GM12878 (cell line): ENCODE results near the gene ADAM33. TPM values are rescaled to one million over a fixed set of nuclear protein-coding genes. Genes with fewer than 3 reads are reported as not detected.

Source experiments
- ATAC-seq: fragments of 200-7000 bp; cut with Tn5 transposase; 3 replicates; pipeline ENCODE4 v1.9.1; 2020; ENCODE audit warnings: mild to moderate bottlenecking, moderate library complexity
- BruUV-seq: library from RNA; stranded (reverse); fragments of 400-500 nt; replicated peaks from 2 replicates; lab custom pipeline; 2021; lab: Mats Ljungman, UMichigan
- CTCF ChIA-PET: fragments of 300-600 bp; sonication (Branson Sonifier 250); formaldehyde crosslinking; extraction: SDS; loops from one replicate; lab custom pipeline; 2021; ENCODE audit warnings: inconsistent platforms; lab: Yijun Ruan, JAX
- POLR2A ChIA-PET: fragments of 350-600 bp; formaldehyde crosslinking; extraction: SDS; loops from one replicate; lab custom pipeline; 2021; ENCODE audit warnings: inconsistent platforms; lab: Charles Lee
- RAD21 ChIA-PET: fragments of 300-600 bp; sonication (Branson Sonifier 250); formaldehyde crosslinking; loops from one replicate; lab custom pipeline; 2023; ENCODE audit warnings: antibody characterized with exemption; ENCODE audit not compliant: unreplicated experiment; lab: Charles Lee
- SMC1A ChIA-PET: fragments of 300-600 bp; sonication (Branson Sonifier 250); formaldehyde crosslinking; loops from one replicate; lab custom pipeline; 2023; ENCODE audit not compliant: unreplicated experiment, uncharacterized antibody; lab: Charles Lee
- DNase-seq: peaks from one replicate; pipeline ENCODE4 v3.0.0-alpha.2; 2011; ENCODE audit warnings: low read depth, low spot score
- FAIRE-seq: peaks from 3 replicates; lab custom pipeline; 2011; peaks lifted over from hg19 to GRCh38; lab: Jason Lieb, UNC
- H2AFZ ChIP-seq: 2 replicates; pipeline ENCODE4 v1.6.0; 2011; ENCODE audit warnings: low read depth, low read length, control low read depth; ENCODE audit not compliant: control insufficient read depth
- H3K27ac ChIP-seq: 2 replicates; pipeline ENCODE4 v1.5.1; 2011; ENCODE audit warnings: control low read depth; ENCODE audit not compliant: control insufficient read depth, insufficient read depth
- H3K27me3 ChIP-seq, 2 experiments: replicated peaks in 1 of 2; 2 replicates each; pipeline versions ENCODE4 v1.6.0 to v1.6.1; 2011; ENCODE audit warnings: low read length in 1 of 2; ENCODE audit not compliant: control insufficient read depth in 2 of 2, insufficient read depth in 2 of 2
- H3K36me3 ChIP-seq, 2 experiments: 2 replicates each; pipeline ENCODE4 v1.5.1; 2011; ENCODE audit warnings: low read length in 1 of 2; ENCODE audit not compliant: control insufficient read depth in 2 of 2, insufficient read depth in 2 of 2
- H3K4me1 ChIP-seq: 2 replicates; pipeline ENCODE4 v1.6.1; 2011; ENCODE audit warnings: mild to moderate bottlenecking, low read length, moderate library complexity, mixed read lengths; ENCODE audit not compliant: control insufficient read depth, insufficient read depth
- H3K4me2 ChIP-seq: 2 replicates; pipeline ENCODE4 v1.6.0; 2011; ENCODE audit warnings: control low read depth; ENCODE audit not compliant: control insufficient read depth, insufficient read depth
- H3K4me3 ChIP-seq: fragments of 200-600 bp; sonication (generic); 2 replicates; pipeline ENCODE4 v1.5.1; 2016
- H3K79me2 ChIP-seq: 2 replicates; pipeline ENCODE4 v1.6.0; 2011; ENCODE audit warnings: low read length; ENCODE audit not compliant: control insufficient read depth, insufficient read depth
- H3K9ac ChIP-seq: 2 replicates; pipeline ENCODE4 v1.8.0; 2011; ENCODE audit warnings: low read length, control low read depth, mixed read lengths; ENCODE audit not compliant: control insufficient read depth, insufficient read depth
- H3K9me3 ChIP-seq: replicated peaks from 3 replicates; pipeline ENCODE4 v1.5.1; 2011; ENCODE audit warnings: mild to moderate bottlenecking, low read length; ENCODE audit not compliant: control insufficient read depth, insufficient read depth
- H4K20me1 ChIP-seq: 2 replicates; pipeline ENCODE4 v1.6.0; 2011; ENCODE audit not compliant: control insufficient read depth, insufficient read depth
- CREB1 ChIP-seq: IDR thresholded peaks from 2 replicates; pipeline ENCODE4 v1.6.1; 2012; ENCODE audit warnings: low read depth, mild to moderate bottlenecking, inconsistent platforms
- NFXL1 ChIP-seq: fragments of 450-650 bp; IDR thresholded peaks from 2 replicates; pipeline ENCODE4 v1.6.1; 2017; ENCODE audit warnings: antibody characterized with exemption, mild to moderate bottlenecking, borderline replicate concordance
- SUPT20H ChIP-seq: IDR thresholded peaks from 2 replicates; pipeline ENCODE4 v1.6.1; 2011; ENCODE audit warnings: low read depth, mild to moderate bottlenecking, low read length, moderate library complexity, borderline replicate concordance; ENCODE audit not compliant: control insufficient read depth
- WGBS: methylation state at CpG from one replicate; pipeline ENCODE4 v1.1.6; 2016; ENCODE audit warnings: low lambda C conversion rate; ENCODE audit not compliant: insufficient replicate concordance, insufficient coverage; ENCODE audit errors: missing lambda C conversion rate; 5-methylcytosine and 5-hydroxymethylcytosine counted together
- in situ Hi-C: fragments of 300-500 bp; cut with MboI; formaldehyde crosslinking; loops from 9 replicates; pipeline ENCODE4 v1.14.3; 2018; ENCODE audit warnings: mixed read lengths
- intact Hi-C: fragments of 100-400 bp; cut with micrococcal nuclease; formaldehyde crosslinking; loops from one replicate; pipeline ENCODE4 v1.14.2; 2022; ENCODE audit not compliant: unreplicated experiment
- polyA plus RNA-seq, 11 experiments: library from polyadenylated mRNA; depleted of rRNA in 4 of 11; unstranded in 6 of 11; stranded (reverse) in 5 of 11; fragments of >200 nt; fragmentation: Nextera tagmentation in 4 of 11; fragmentation: Illumina TruSeq in 1 of 11; extraction: Ambion mirVana in 4 of 11; extraction: Trizol in 1 of 11; gene quantifications; 1 replicate in 1 of 11; 2 replicates in 10 of 11; pipeline versions ENCODE4 v1.2.1 to v1.2.3, GENCODE V29; 2011 to 2016; ENCODE audit warnings: inconsistent platforms in 2 of 11, missing spikeins in 2 of 11, low read depth in 1 of 11
- total RNA-seq, 4 experiments: library from RNA; depleted of rRNA in 3 of 4; stranded (reverse); fragments of >200 nt in 3 of 4; fragmentation: Illumina TruSeq in 1 of 4; extraction: Trizol in 1 of 4; gene quantifications; 2 replicates each; pipeline versions ENCODE4 v1.2.1 to v1.2.3, GENCODE V29; 2013 to 2021
- TF ChIP-seq, protein P1 (sequence below): IDR thresholded peaks from 2 replicates; pipeline ENCODE4 v1.6.1; 2011; ENCODE audit warnings: borderline replicate concordance, low read depth, mild to moderate bottlenecking, moderate library complexity, low read length; ENCODE audit not compliant: insufficient read depth, poor library complexity, severe bottlenecking

ADAM33 gene
- total and polyA plus RNA-seq, 10 of the 15 experiments (the other 5 are each of a cell fraction or from before 2014, with no cell fraction given) = not detected

DNA sequence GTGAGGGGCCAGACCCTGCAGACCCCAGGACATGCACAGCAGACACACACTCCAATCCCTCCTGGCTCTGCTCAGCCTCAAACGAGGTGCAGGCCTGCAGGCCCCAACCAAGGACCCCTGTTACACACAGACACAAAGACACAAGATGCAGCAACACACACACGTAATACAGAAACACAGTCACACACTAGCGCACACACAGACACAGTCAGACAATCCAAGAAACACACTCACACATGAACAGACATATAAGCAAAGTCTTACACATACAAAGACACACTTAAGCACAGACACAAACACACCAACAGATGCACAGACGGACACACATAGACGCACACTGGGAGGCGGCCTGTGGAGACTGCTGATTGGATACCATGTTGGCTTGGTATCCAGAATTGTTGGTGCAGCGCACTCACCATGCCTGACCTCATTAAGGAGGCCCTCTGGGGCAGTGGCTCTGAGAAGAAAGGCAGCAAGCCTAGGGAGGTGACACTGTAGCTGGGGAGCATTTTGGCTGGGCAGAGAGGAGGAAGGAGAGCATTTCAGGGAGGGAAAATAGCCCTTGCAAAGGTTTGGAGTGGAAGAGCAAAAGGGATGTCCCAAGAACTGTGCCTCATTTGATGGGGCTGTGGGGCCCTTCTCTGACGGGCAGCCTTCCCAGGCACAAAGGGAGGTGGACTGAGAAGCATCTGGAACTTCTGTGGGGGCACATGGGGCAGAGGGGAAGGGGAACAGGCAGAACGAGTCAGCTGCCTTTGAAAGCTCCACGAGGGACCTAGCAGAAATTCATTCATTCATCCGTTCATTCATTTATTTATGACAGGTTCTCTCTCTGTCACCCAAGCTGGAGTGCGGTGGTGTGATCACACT lies 49.2 kb upstream of the ADAM33 start:
- ATAC-seq (no peak; the same call in 1 of the 3 replicates), FAIRE-seq (no peak), DNase-seq (no peak)
- H3K4me1 ChIP-seq = no peaks in the 10 kb centered on the region
- ChIA-PET RAD21 (no interaction called here), CTCF (interaction anchor here (0.7 kb wide), 1 partner anchor 90 kb away, joined by 3 read pairs; the partner anchor contains the start of gene AP5S1), SMC1A (no interaction called here), POLR2A (no interaction called here)
- H3K27me3 ChIP-seq = peaks cover 1 to 4% of the 10 kb centered on the region in 2 experiments; a peak in 1 of 4 replicates
- TF ChIP-seq CREB1 (no peak), SUPT20H (no peak), NFXL1 (no peak)
- TF ChIP-seq, protein P1, sequence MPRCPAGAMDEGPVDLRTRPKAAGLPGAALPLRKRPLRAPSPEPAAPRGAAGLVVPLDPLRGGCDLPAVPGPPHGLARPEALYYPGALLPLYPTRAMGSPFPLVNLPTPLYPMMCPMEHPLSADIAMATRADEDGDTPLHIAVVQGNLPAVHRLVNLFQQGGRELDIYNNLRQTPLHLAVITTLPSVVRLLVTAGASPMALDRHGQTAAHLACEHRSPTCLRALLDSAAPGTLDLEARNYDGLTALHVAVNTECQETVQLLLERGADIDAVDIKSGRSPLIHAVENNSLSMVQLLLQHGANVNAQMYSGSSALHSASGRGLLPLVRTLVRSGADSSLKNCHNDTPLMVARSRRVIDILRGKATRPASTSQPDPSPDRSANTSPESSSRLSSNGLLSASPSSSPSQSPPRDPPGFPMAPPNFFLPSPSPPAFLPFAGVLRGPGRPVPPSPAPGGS = peak; percentile 61
- no peak overlapping the region for H3K27ac ChIP-seq
- no peak overlapping the region for H3K4me2 ChIP-seq
- 32% methylated on average over 12 of the region's 12 CpGs for WGBS
- H3K4me3 ChIP-seq = no peak overlapping the region
- no peaks in the 10 kb centered on the region for H3K9me3 ChIP-seq
- no peak overlapping the region for H3K9ac ChIP-seq
- H3K79me2 ChIP-seq = no peaks in the 10 kb centered on the region
- intact Hi-C loops (no loop called here), in situ Hi-C loops (no loop called here)
- no peak overlapping the region for H2AFZ ChIP-seq
- no peaks in the 10 kb centered on the region for H3K36me3 ChIP-seq
- no TSS peak for BruUV-seq
- no peaks in the 10 kb centered on the region for H4K20me1 ChIP-seq
